Smooth muscle cell (in vitro differentiated cells): ENCODE data around the gene ADORA1. TPM values are rescaled to one million over a fixed set of nuclear protein-coding genes. Genes with fewer than 3 reads are reported as not detected.

Experiments used
- DNase-seq: peaks from one replicate; lab custom pipeline; 2025; ENCODE audit not compliant: unreplicated experiment; lab: John Stamatoyannopoulos, UW
- H2AFZ ChIP-seq: fragments of 200-600 bp; sonication (generic); 2 replicates; pipeline ENCODE4 v1.6.0; 2016; ENCODE audit warnings: antibody characterized with exemption, low read depth, mild to moderate bottlenecking
- H3F3A ChIP-seq: fragments of 200-600 bp; sonication (generic); 2 replicates; pipeline ENCODE4 v1.6.0; 2017; ENCODE audit warnings: antibody characterized with exemption, low read depth
- H3K27ac ChIP-seq: fragments of 200-600 bp; sonication (generic); 2 replicates; pipeline ENCODE4 v1.5.1; 2016; ENCODE audit warnings: low read depth, mild to moderate bottlenecking
- H3K27me3 ChIP-seq: fragments of 200-600 bp; sonication (generic); 2 replicates; pipeline ENCODE4 v1.6.1; 2016; ENCODE audit warnings: low read depth, mild to moderate bottlenecking
- H3K36me3 ChIP-seq: fragments of 200-600 bp; sonication (generic); 2 replicates; pipeline ENCODE4 v1.5.1; 2016; ENCODE audit warnings: low read depth
- H3K4me1 ChIP-seq: fragments of 200-600 bp; sonication (generic); 2 replicates; pipeline ENCODE4 v1.5.1; 2016; ENCODE audit warnings: low read depth
- H3K4me2 ChIP-seq: fragments of 200-600 bp; sonication (generic); 2 replicates; pipeline ENCODE4 v1.6.0; 2016; ENCODE audit warnings: mild to moderate bottlenecking
- H3K4me3 ChIP-seq: fragments of 200-600 bp; sonication (generic); 2 replicates; pipeline ENCODE4 v1.5.1; 2016; ENCODE audit warnings: mild to moderate bottlenecking
- H3K79me2 ChIP-seq: fragments of 200-600 bp; sonication (generic); 2 replicates; pipeline ENCODE4 v1.6.0; 2016; ENCODE audit warnings: low read depth, mild to moderate bottlenecking
- H3K9ac ChIP-seq: fragments of 200-600 bp; sonication (generic); 2 replicates; pipeline ENCODE4 v1.6.0; 2016; ENCODE audit warnings: low read depth
- H3K9me3 ChIP-seq: fragments of 200-600 bp; sonication (generic); replicated peaks from 2 replicates; pipeline ENCODE4 v1.5.1; 2016; ENCODE audit warnings: low read depth
- H4K20me1 ChIP-seq: fragments of 200-600 bp; sonication (generic); 2 replicates; pipeline ENCODE4 v1.6.0; 2016; ENCODE audit warnings: low read depth
- WGBS: methylation state at CpG from one replicate; pipeline ENCODE4 v1.1.7; 2016; ENCODE audit warnings: low lambda C conversion rate; 5-methylcytosine and 5-hydroxymethylcytosine counted together
- polyA plus RNA-seq: library from polyadenylated mRNA; unstranded; fragments of >200 nt; fragmentation: Nextera tagmentation; extraction: Ambion mirVana; gene quantifications from 2 replicates; pipeline ENCODE4 v1.2.1, GENCODE V29; 2016
- total RNA-seq: library from RNA; depleted of rRNA; stranded (reverse); fragments of >200 nt; gene quantifications from 2 replicates; pipeline ENCODE4 v1.2.3, GENCODE V29; 2014
- TF ChIP-seq, protein P1 (sequence below): fragments of 200-600 bp; sonication (generic); IDR thresholded peaks from 2 replicates; pipeline ENCODE4 v1.5.1; 2017; ENCODE audit warnings: borderline replicate concordance, mild to moderate bottlenecking, antibody characterized with exemption; ENCODE audit not compliant: insufficient read depth, poor library complexity, severe bottlenecking

The ADORA1 gene
- total and polyA plus RNA-seq, 2 experiments from 2014 or later, result 16.0 to 18.0 TPM

DNA sequence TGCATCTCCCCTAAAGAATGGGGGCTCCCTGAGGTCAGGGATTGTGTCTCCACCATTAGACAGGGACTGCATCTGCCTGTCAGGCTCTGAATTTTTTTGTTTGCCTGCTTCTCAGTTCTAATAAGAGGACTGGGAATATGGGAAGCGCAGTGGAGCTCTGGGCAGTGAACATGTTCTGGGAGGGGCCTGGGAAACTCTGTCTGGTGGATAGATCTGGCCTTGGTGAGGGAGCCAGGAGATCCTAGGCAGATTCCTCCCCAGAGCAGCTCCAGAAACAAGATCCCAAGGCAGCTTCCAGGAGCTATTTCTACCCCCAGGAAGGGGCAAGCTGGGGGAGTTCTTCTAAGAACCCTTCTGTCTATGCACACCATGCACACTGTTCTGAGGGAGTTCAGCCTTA lies 29.1 kb upstream of the ADORA1 start:
- H3K9ac ChIP-seq, result no peak overlapping the region
- no peak for DNase-seq

DNA sequence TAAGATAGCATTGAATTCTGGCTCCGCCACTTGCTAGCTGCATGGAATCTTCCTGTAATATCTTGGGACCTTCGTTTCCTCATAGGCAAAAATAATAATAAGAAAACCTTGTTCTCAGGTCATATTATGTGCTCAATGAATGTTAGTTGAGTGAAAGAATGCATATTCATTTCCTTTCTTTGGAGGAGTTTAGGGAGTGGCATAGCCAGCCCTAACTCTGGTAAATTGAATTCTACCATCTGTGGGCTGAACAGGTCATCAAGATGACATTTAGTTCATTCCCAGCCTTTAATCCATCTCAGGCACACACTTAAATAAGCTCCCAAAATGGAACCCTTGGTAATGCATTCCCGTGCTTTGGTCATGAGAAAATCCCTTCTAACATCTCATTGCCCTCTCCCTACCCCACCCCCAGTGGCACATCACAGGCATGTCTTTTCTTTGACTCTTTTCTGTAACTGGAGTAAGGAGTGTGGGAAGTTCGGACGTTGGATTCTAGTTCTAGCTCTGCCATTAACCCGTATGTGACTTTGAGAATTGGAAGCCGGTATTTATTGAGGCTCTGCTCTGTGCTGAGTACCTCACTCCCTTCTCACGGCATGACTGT lies 28.5 kb upstream of the ADORA1 start:
- DNase-seq, result no peak
- H3K27me3 ChIP-seq, result no peaks in the 10 kb centered on the region

More for the DNA sequence above, 29.1 kb upstream of the ADORA1 start:
- Histone ChIP-seq H3K4me1 (no peaks in the 10 kb centered on the region), H3K9me3 (peaks cover 13% of the 10 kb centered on the region), H3K36me3 (no peaks in the 10 kb centered on the region), H3K27me3 (no peaks in the 10 kb centered on the region), H3K79me2 (no peaks in the 10 kb centered on the region), H3K4me2 (no peak overlapping the region), H3K4me3 (no peak overlapping the region), H4K20me1 (no peaks in the 10 kb centered on the region), H2AFZ (no peak overlapping the region), H3F3A (no peaks in the 10 kb centered on the region), H3K27ac (no peak overlapping the region)
- TF ChIP-seq, protein P1, sequence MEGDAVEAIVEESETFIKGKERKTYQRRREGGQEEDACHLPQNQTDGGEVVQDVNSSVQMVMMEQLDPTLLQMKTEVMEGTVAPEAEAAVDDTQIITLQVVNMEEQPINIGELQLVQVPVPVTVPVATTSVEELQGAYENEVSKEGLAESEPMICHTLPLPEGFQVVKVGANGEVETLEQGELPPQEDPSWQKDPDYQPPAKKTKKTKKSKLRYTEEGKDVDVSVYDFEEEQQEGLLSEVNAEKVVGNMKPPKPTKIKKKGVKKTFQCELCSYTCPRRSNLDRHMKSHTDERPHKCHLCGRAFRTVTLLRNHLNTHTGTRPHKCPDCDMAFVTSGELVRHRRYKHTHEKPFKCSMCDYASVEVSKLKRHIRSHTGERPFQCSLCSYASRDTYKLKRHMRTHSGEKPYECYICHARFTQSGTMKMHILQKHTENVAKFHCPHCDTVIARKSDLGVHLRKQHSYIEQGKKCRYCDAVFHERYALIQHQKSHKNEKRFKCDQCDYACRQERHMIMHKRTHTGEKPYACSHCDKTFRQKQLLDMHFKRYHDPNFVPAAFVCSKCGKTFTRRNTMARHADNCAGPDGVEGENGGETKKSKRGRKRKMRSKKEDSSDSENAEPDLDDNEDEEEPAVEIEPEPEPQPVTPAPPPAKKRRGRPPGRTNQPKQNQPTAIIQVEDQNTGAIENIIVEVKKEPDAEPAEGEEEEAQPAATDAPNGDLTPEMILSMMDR, result no peak
- 89% methylated on average over 1 of the region's 1 CpG for WGBS

DNA sequence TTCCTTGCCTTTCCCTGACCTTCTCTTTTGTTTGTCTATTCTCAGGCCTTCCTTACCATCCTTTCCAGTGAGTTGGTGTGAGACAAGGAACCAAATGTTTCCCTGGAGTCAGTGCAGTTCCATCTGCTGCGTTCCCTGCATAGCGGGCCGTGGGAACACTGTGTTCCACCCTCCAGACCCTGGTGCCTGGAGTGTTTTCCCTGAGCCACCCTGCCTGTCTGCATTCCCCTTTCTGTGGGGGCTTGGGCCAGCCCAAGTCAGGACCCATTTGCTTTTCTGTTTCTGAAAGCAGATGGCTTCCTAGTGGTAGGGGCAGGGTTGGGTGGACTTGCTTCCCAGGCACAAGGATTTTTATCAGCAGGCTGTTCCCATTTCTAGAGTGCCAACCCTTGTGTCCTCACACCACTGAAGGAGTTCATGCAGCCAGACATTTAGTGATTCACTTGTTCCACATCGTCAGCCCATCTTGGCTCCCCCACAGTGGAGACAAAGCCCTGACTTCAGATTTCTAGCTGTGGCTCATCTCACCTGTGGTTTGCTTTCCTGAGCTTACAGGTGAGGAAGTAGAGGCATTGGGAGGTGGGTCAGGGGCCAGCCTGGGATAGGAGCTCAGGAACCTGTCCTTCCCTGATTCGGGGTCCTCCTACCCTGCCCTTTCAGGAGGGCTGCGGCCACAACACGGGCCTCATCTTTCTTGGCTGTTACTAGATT lies 27.6 kb upstream of the ADORA1 start:
- 92% methylated on average over 7 of the region's 7 CpGs for WGBS
- Histone ChIP-seq H3F3A (no peaks in the 10 kb centered on the region), H3K27ac (no peak overlapping the region), H3K27me3 (no peaks in the 10 kb centered on the region), H3K79me2 (no peaks in the 10 kb centered on the region), H3K36me3 (no peaks in the 10 kb centered on the region), H3K4me3 (no peak overlapping the region), H2AFZ (no peak overlapping the region), H4K20me1 (no peaks in the 10 kb centered on the region), H3K9ac (no peak overlapping the region), H3K4me2 (no peak overlapping the region), H3K4me1 (no peaks in the 10 kb centered on the region), H3K9me3 (peaks cover 6% of the 10 kb centered on the region)
- no peak for DNase-seq
- TF ChIP-seq, protein P1, result no peak

More for the DNA sequence above, 28.5 kb upstream of the ADORA1 start:
- H2AFZ ChIP-seq, result no peak overlapping the region
- no peaks in the 10 kb centered on the region for H3K79me2 ChIP-seq
- no peak overlapping the region for H3K4me3 ChIP-seq
- H3K9ac ChIP-seq, result no peak overlapping the region
- TF ChIP-seq, protein P1, result no peak
- WGBS, result 88% methylated on average over 8 of the region's 8 CpGs
- H4K20me1 ChIP-seq, result no peaks in the 10 kb centered on the region
- no peaks in the 10 kb centered on the region for H3K4me1 ChIP-seq
- no peaks in the 10 kb centered on the region for H3K36me3 ChIP-seq
- peaks cover 13% of the 10 kb centered on the region for H3K9me3 ChIP-seq
- no peaks in the 10 kb centered on the region for H3F3A ChIP-seq
- H3K27ac ChIP-seq, result no peak overlapping the region
- H3K4me2 ChIP-seq, result no peak overlapping the region

DNA sequence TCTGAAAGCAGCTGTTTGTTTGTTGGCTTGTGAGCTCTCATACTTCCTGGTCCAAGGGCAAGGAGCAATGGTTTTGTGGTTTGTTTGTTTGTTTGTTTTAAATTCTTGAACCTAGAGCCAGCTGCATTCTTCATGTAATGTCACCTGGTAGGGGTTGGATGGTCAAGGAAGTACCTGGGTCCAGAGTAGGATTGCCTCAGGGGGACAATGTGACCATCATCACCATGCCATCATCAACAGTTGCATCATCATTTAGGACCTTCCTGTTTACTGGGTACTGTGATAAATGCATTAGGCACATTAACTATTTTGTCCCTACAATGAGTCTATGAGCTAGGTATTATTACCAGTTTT lies 27.0 kb upstream of the ADORA1 start:
- Histone ChIP-seq H3K4me2 (no peak overlapping the region), H2AFZ (no peak overlapping the region), H3K4me3 (no peak overlapping the region), H3K36me3 (no peaks in the 10 kb centered on the region), H3K27me3 (no peaks in the 10 kb centered on the region), H3K9ac (no peak overlapping the region), H3F3A (no peaks in the 10 kb centered on the region), H4K20me1 (no peaks in the 10 kb centered on the region), H3K9me3 (peaks cover under 1% of the 10 kb centered on the region), H3K4me1 (no peaks in the 10 kb centered on the region), H3K27ac (no peak overlapping the region), H3K79me2 (no peaks in the 10 kb centered on the region)
- DNase-seq, result no peak
- TF ChIP-seq, protein P1, result no peak
